Stimulated activated CD8-positive, alpha-beta memory T cell treated with anti-CD3 and anti-CD28 coated beads, Interleukin-4, amount 100 ng/mL, for 24 hours (primary cell): Measurements from ENCODE around the gene ADCY5.
"Not testable (repeated sequence)": the region's sequence is repeated elsewhere in the genome, so short reads cannot be mapped to it uniquely, and the experiment has no call there.

Experiments
- DNase-seq: peaks from one replicate; pipeline ENCODE4 v3.0.0-alpha.2; 2020; ENCODE audit warnings: low read depth

Gene ADCY5

GRCh38 chr3:123261666-123262065, 187.2 kb downstream of the ADCY5 start:
- no peak for DNase-seq

DNA sequence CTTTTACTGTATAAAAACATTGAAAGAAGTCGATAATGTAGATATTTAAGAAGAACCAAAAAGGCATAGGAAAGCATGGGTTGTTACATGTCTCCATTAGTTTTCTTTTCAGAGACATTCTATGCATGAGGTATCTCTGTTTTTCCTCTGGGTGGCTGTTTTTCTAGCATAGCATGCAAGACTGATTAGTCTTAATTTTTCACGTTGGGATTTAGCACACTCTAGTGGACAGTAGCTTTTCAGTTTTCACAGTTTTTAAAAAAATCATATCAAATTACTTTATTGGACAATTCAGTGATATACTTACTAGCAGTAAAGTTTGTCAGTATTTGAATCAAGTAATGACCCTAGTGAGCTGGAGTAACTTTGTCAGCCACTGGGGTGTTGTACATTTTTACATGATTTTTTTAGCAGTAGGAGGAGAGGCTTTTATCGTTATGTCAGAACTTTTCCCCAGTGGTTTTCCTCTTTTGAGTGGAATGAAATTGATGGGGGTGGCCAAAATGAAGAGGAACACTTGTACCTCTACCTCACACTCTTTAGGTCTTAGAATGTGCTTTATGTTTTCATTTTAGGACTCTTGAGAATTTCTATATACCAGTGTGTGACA, 190.0 kb downstream of the ADCY5 start:
- DNase-seq = no peak

DNA sequence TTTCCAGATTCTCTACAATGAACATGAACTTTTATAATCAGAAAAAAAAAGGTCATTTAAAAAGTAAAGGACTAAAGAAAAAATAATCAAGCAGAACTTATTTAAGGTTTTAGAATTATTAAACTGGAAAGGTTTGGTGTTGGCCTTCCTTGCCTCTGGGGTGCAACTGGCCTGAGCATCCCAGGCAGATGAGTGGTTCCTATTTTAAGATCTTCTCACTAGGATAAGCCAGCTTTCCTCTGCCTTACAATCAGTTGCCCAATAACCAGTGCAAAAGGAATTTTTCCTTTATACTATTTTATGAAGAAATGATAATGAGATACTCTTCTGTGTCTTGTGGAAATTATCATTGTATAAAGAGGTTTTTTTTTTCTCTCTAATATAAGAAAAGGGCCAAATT, 190.5 kb downstream of the ADCY5 start:
- DNase-seq = no peak

DNA sequence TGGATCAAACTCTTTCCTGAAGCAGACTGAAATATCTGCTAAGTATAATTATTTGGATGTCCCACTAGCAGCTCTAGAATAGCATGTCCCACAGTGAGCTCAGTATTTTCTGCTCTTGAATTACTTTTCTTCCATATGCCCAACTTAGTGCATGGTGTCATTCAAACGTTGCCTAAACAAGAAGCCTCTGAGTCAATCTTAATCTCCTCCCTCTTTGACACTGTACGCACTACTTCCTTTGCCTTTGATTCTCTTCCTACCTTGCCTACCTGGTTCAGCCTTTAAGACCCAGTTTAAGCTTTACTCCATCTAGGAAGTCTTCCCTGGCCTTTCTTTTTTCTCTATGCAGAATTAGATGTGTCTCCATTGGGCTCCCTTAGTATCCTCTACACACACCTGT, 192.6 kb downstream of the ADCY5 start:
- no peak for DNase-seq

DNA sequence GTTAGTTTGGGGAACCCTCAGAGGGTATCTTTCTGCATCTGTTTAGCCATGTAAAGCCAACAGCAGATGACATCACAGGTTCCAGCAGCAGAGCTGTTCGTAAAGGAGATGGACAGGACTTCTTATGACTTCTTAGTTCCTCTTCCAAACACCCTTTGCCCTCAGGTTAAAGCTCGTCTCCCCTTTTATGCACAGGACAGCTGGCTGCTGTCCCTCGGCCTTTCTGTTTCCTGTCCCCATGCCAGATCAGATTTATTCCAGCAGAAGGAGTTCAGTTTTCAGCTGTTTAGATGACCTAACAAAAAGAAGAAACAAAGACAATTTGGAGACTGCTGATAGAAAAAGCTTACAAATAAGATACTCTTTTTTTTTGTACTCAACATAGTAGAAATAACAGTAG, 202.0 kb downstream of the ADCY5 start:
- no peak for DNase-seq

GRCh38 chr3:123244128-123244527, 204.8 kb downstream of the ADCY5 start:
- DNase-seq = peak; percentile 7

GRCh38 chr3:123239756-123240155, 209.1 kb downstream of the ADCY5 start:
- DNase-seq = no peak

- DNase-seq = not testable (repeated sequence)
Measured at GRCh38 chr3:123239186-123239585, 209.7 kb downstream of the ADCY5 start.

- no peak for DNase-seq
Measured at GRCh38 chr3:123236902-123237301, 212.0 kb downstream of the ADCY5 start.
